Osteocyte (in vitro differentiated cells): Measurements from ENCODE around the gene BAHD1. TPM values are rescaled to one million over a fixed set of nuclear protein-coding genes. Genes with fewer than 3 reads are reported as not detected.

ENCODE experiments used
- DNase-seq: peaks from one replicate; pipeline ENCODE4 v3.0.0; 2021; ENCODE audit warnings: mixed read lengths; ENCODE audit not compliant: unreplicated experiment; ENCODE audit errors: extremely low spot score
- H3K27ac Mint-ChIP-seq: one replicate; pipeline ENCODE4 v1.8.0; 2021; ENCODE audit warnings: mild to moderate bottlenecking, mixed read lengths; ENCODE audit not compliant: unreplicated experiment
- H3K27me3 Mint-ChIP-seq: one replicate; pipeline ENCODE4 v1.8.0; 2021; ENCODE audit warnings: mixed read lengths; ENCODE audit not compliant: unreplicated experiment
- H3K36me3 Mint-ChIP-seq: one replicate; pipeline ENCODE4 v1.8.0; 2021; ENCODE audit warnings: mixed read lengths; ENCODE audit not compliant: unreplicated experiment
- H3K4me1 Mint-ChIP-seq: one replicate; pipeline ENCODE4 v1.8.0; 2021; ENCODE audit warnings: mixed read lengths; ENCODE audit not compliant: unreplicated experiment
- H3K4me3 Mint-ChIP-seq: one replicate; pipeline ENCODE4 v1.8.0; 2021; ENCODE audit warnings: mild to moderate bottlenecking, moderate library complexity, mixed read lengths; ENCODE audit not compliant: unreplicated experiment
- H3K9me3 Mint-ChIP-seq: one replicate; pipeline ENCODE4 v1.8.0; 2021; ENCODE audit warnings: mixed read lengths; ENCODE audit not compliant: unreplicated experiment
- CTCF ChIP-seq: fragments of 200-600 bp; sonication (generic); IDR thresholded peaks from 2 replicates; pipeline ENCODE4 v1.5.0; 2021; ENCODE audit warnings: antibody characterized with exemption, mild to moderate bottlenecking, moderate library complexity
- total RNA-seq: library from RNA; stranded (reverse); gene quantifications from 2 replicates; pipeline ENCODE4 v1.2.1, GENCODE V29; 2021

BAHD1 gene
- total RNA-seq, 1 donor from 2014 or later, result 26.4 TPM

DNA sequence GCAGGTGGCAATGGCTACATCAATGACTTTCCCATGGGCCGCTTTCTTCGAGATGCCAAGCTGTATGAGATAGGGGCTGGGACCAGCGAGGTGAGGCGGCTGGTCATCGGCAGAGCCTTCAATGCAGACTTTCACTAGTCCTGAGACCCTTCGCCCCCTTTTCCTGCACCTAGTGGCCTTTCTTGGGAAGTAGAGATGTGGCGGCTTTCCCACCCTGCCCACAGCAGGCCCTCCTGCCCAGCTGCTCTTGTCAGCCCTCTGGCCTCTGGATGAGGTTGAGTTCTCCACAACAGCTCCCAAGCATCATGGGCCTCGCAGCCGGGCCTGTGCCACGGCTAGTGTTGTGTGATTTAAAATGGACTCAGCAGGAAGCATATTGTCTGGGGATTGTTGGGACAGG lies 22.6 kb upstream of the BAHD1 start:
- Mint-ChIP-seq H3K27me3 (no peaks in the 10 kb centered on the region), H3K36me3 (peaks cover 23% of the 10 kb centered on the region), H3K4me1 (peaks cover 12% of the 10 kb centered on the region), H3K9me3 (no peaks in the 10 kb centered on the region), H3K4me3 (no peak overlapping the region), H3K27ac (no peak overlapping the region)
- TF ChIP-seq CTCF, result no peak
- DNase-seq, result no peak

DNA sequence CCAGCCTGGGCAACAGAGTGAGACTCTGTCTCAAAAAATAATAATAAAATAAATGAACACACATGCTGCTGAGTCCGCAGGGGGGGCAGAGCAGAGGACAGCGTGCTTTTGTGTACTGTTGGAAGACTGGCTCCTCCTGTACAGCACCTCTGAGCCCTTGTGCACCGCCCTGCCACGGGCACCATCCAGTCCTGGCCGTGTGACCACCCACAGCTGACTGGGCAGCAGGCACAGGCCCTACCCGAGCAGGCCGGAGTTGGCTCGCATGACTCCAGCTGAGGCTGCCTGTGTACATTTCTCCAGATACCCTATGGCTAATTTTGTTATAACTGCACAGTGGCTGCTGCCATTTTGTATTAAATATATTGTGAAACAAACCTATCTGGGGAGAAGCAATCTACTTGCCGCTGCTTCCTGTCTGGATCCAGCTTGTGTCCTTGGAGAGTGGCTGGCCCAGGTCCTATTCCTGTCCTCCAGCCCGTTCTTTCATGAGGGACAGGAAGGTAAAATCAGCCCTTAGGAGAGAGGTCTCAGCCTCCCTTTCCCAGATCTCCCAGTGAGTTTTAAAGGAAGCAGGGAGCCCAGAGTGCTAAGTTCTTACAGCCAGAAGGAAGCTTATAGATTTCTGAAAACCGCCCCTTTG lies 20.6 kb upstream of the BAHD1 start:
- TF ChIP-seq CTCF, result no peak
- H3K4me1 Mint-ChIP-seq, result peaks cover 12% of the 10 kb centered on the region
- H3K4me3 Mint-ChIP-seq, result no peak overlapping the region
- H3K9me3 Mint-ChIP-seq, result no peaks in the 10 kb centered on the region
- peaks cover 12% of the 10 kb centered on the region for H3K36me3 Mint-ChIP-seq
- H3K27me3 Mint-ChIP-seq, result no peaks in the 10 kb centered on the region
- H3K27ac Mint-ChIP-seq, result no peak overlapping the region
- DNase-seq, result no peak

DNA sequence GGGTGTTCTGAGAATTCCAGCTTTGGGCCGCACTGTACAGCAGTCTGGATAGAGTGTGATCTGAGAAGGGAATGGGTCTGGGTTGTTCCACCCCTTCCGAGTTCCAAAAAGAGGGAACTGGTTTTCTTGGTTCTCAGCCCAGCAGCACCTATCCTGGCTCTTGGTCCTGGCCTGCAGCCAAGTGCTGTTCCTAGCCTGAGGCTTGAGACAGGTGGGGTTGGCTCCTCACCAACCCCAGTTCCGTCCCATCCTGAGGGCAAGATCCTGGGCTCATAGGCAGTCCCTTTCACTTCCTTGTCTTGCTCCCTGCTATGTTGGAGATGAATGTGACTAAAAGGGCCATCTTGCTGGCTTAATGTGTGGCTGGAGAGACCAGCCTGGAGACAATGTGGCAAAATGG lies 20.0 kb upstream of the BAHD1 start:
- DNase-seq, result no peak
- Mint-ChIP-seq H3K27me3 (no peaks in the 10 kb centered on the region), H3K36me3 (peaks cover 9% of the 10 kb centered on the region), H3K4me1 (peaks cover 12% of the 10 kb centered on the region), H3K27ac (no peak overlapping the region), H3K9me3 (no peaks in the 10 kb centered on the region), H3K4me3 (no peak overlapping the region)
- no peak for TF ChIP-seq CTCF

DNA sequence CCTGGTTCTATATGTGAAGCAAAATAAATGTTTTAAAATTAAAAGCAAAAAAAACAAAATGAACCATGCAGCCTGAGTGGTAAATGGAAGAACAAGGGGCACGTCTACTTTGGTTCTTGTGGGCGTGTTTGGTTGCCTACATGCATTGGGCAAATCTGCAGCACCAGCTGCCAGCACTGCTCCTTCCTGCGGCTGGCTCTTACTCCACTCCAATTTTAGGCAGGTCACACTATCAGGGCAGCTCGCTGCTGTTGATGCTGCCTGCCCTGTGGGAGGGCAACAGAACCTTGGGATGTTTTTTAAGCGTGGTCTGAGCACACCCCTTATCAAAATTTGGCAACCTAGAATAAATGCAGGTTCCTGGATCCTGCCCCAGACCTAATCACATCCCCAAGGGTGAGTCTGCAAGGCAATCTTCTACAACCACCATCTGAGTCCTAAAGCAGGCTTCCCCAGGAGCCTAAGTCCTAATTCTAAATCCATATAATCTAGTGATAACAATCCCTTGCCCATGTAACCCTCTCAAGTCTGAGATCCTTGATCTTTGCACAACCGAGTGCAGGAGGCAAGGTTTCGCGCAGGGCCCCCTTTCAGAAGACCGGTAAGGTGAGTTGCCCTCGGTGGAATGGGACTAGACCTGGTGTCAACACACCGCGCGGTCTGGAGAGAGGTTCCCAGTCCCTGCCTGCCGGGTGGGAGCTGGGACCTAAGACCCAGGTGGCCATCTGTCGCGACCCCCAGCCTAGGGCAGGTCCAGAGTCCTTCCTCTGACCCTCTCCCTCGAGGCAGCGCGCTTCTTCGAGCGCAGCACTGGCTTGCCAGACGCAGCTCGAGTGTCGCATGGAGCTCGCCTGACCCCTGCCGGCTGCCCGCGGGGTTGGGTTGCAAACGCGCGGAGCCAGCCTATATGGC lies 19.3 kb upstream of the BAHD1 start:
- H3K27me3 Mint-ChIP-seq, result no peaks in the 10 kb centered on the region
- peak; percentile 90 for DNase-seq
- TF ChIP-seq CTCF, result peak; percentile 89

GRCh38 chr15:40424483-40425115 lies 16.2 kb upstream of the BAHD1 start:
- no peaks in the 10 kb centered on the region for H3K36me3 Mint-ChIP-seq
- H3K4me3 Mint-ChIP-seq, result no peak overlapping the region
- no peak overlapping the region for H3K27ac Mint-ChIP-seq
- TF ChIP-seq CTCF, result no peak
- DNase-seq, result no peak
- peaks cover 12% of the 10 kb centered on the region for H3K4me1 Mint-ChIP-seq
- peaks cover 9% of the 10 kb centered on the region for H3K27me3 Mint-ChIP-seq
- H3K9me3 Mint-ChIP-seq, result no peaks in the 10 kb centered on the region

More for the DNA sequence above, 19.3 kb upstream of the BAHD1 start:
- H3K4me3 Mint-ChIP-seq, result no peak overlapping the region
- H3K9me3 Mint-ChIP-seq, result no peaks in the 10 kb centered on the region
- peaks cover 12% of the 10 kb centered on the region for H3K4me1 Mint-ChIP-seq
- no peak overlapping the region for H3K27ac Mint-ChIP-seq
- peaks cover 9% of the 10 kb centered on the region for H3K36me3 Mint-ChIP-seq
